Inflammatory macrophage treated with lipopolysaccharide for 1 hour (primary cell): ENCODE results near the gene UBA6.
A peak's percentile ranks its signal among the peaks of the same experiment; 100 is the strongest.
"Not testable (repeated sequence)": the region's sequence is repeated elsewhere in the genome, so short reads cannot be mapped to it uniquely, and the experiment has no call there.

Source experiments
- DNase-seq, 2 donors: peaks; one replicate each; pipeline ENCODE4 v3.0.0-alpha.2; 2020 to 2022

The UBA6 gene

GRCh38 chr4:67713529-67714247, 12.7 kb upstream of the UBA6 start:
- DNase-seq, result no peak

- DNase-seq, result no peak
Measured at GRCh38 chr4:67712650-67713528, 11.9 kb upstream of the UBA6 start.

DNA sequence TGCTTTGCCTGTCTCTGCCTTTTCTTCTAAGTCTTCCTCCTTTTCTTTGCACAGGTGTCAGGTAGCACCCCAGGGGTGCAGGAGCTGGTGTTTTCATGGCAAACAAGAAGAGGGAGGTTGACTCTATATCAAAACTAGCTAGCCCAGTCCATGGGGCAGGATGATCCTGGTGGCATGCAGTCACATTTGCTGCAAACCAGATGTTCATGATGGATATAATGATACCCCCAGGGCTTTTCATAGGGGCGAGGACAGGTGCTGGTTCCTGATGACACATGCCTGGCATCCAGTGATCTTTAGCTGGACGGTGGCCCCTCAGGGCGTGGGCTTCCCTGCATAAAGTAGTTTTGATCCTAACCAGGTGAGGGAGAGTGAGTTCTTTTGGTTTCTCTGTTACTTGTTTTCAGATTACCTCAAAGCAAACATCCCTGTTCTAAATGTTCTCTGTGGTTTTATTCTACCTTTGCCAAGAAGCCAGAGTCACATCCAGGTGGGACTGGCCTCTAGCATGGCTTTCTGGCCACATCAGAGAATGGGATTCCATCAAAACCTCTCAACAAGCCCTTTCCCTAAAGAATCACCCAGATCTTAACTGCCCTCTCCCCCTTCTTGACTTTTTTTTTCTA, 11.2 kb upstream of the UBA6 start:
- DNase-seq, result no peak

GRCh38 chr4:67706682-67707081, 5.7 kb upstream of the UBA6 start:
- not testable (repeated sequence) for DNase-seq

GRCh38 chr4:67704843-67705242, 3.9 kb upstream of the UBA6 start:
- no peak for DNase-seq

DNA sequence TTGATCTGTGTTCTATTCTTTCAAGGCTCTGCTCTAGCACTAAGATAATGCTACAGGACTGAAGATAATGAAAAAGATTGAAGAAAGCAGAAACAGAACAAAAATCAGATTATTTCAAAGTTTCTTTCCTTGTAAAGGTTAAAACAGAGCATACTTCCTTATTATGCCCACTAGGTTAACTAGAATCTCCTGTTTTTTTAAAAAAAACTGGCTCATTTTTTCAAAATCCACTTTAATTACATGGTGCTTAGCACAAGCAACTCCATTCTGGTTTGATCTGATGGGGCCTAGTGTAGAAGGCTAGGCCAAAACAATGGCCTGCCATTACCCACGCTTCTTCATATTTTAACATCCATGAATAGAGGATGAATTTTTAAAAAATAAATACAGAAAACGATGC, 1.2 kb upstream of the UBA6 start:
- DNase-seq, result no peak

GRCh38 chr4:67701517-67701850, 529 bp upstream of the UBA6 start:
- peak in 1 of 2 donors; percentile 15 for DNase-seq

GRCh38 chr4:67700116-67700737, 728 bp downstream of the UBA6 start:
- peak; percentile 41 to 53 for DNase-seq

DNA sequence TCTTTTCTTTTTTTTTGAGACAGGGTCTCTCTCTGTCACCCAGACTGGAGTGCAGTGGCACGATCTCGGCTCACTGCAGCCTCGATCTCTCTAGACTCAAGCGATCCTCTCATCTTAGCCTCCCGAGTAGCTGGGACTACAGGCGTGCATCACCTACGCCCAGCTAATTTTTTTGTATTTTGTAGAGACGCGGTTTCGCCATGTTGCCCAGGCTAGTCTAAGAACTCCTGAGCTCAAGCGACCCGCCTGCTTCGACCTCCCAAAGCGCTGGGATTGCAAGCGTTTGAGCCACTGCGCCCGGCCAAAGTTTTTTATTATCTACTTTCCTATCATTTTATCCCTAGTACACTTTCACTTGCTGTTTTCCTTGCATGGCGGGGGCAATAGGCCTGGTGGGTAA, 1.4 kb downstream of the UBA6 start:
- DNase-seq, result no peak

DNA sequence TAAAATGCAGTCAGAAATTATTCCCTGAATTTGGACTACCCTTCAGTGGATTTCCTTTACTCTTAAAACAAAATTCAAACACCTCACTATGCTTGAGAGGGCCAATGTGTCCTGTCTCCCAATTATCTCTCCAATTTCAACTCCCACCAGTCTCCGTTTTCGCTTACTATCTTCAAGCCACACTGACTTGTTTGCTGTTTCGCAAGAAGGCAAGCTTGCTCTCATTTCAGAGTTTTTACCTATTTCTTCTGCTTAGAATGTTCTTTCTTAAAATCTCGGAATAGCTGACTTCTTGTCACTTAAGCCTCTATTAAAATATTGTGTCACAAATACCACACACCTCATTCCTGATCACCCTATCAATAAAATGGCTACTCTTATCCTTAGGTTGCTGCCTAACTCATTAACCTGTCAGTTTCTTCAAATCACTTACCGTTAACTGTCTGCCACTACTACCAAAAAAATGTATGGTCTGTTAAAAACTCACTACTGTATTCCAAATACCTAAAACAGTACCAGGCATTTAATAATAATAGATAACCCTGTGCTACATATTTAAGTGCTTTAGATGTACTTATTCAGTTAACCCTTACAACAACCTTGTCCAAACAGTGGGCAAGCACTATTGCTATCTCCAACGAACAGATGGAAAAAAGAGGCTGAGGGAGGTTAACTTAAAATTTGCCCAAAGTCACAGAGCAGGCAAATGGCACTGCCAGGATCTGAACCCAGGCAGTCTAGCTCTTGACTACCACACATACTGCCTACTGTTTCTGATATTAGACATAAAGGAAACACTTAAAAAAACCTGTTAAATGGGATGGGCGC, 2.9 kb downstream of the UBA6 start:
- DNase-seq, result no peak

- DNase-seq, result no peak
Measured at GRCh38 chr4:67696061-67696460, 4.9 kb downstream of the UBA6 start.

GRCh38 chr4:67694662-67695061, 6.3 kb downstream of the UBA6 start:
- DNase-seq, result no peak

- DNase-seq, result peak; percentile 63 to 72
Measured at GRCh38 chr4:67691328-67691727, 9.6 kb downstream of the UBA6 start.

DNA sequence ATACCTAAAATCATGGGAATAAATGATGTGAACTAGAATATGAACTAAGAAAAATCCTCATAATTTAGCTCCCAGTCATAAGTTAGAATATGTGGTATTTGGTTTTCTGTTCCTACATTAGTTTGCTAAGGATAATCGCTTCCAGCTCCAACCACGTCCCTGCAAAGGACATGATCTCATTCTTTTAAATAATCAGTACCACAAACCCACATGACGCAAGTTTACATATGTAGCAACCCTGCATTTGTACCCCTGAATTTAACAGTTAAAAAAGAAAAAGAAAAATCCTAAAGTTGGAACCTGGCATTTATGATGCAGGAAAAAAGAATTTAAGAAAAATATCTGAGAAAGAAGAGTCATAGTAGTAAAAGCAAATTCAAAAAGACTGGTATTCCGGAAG, 13.3 kb downstream of the UBA6 start:
- no peak for DNase-seq

DNA sequence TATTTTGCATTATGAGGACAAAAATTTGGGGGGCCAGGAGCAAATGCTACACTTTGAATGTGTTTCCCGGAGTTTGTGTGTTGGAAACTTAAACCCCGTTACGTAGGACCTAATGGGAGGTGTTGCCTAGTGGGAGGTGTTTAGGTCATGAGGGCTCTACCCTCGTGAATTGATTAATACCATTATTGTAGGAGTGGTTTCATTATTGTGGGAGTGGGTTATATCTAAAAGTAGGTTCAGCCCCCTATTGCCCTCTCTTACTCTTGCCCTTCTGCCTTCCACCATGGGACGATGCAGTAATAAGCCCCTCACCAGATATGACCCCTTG, 15.5 kb downstream of the UBA6 start:
- DNase-seq, result no peak

DNA sequence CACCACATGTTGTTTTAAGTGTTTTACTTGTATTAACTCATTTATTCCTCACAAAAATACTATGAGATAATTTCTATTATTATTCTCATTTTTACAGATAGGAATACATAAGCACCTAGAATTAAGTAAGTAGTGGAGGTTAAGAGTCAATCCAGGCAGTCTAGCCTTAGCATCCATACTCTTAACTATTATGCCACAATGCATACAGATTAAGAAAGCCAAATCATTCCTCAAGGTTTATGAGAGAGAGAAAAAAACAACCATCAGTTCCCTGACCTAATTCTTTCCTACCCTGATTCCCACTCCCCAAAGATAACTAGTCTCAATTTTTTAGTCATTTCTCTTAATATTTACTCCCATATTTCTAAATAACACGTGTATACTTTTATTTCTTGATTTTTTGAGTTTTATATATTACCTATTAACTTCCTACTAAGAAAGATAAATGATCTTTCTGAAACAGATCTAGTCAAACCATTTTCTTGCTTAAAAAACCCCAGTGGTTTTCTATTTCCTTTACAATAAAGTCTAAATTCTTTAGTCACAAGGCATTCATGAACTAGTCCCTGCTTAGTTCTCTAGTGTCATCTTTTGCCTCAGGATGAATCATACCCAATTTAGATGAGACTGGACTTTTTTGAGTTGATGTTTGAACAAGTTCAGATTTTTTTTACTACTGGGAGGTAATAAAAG, 16.0 kb downstream of the UBA6 start:
- no peak for DNase-seq

DNA sequence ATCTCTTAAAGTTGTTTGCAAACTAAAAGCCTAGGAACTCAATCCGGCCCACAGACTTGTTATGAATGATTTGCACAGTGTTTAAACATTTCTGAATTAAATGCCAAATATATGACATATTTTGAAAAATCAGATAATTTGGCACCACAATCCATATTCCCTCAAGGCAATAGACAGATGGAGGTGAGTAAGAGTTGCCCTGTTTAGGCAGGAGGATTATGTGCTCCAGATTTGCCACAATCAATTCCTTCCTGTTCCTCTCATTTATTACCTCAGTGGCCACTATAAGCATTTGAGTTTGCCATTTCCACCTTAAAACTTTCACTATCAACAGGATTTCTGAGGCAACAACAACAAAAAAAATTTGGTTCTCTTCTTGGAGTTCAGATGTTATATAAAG, 18.7 kb downstream of the UBA6 start:
- no peak for DNase-seq

DNA sequence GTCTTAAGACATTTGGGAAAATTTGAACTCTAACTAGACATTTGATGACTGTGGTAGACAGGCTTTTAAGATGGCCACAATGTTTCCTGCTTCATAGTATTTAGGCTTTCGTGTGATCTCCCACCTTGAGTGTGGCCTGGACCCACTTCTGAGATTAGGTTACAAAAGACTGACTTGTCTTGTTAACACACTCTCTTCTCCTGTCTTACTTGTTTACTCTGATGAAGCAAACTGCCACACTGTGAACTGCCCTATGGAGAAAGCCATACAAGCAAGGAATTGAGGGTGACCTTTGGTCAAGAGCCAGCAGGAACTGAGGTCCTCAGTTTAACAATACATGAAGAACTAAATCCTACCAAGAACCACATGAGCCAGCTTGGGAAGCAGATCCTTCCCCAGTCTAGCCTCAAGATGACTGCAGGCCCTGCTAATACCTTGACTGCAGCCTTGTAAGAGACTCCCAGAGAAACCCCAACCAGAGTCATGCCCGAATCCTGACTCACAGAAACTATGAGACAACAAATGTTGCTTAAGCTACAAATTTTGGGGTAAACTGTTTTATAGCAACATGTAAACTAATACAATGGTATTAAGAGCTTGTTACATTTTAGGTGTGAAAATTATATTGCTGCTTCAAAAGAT, 20.3 kb downstream of the UBA6 start:
- peak; percentile 19 to 24 for DNase-seq

DNA sequence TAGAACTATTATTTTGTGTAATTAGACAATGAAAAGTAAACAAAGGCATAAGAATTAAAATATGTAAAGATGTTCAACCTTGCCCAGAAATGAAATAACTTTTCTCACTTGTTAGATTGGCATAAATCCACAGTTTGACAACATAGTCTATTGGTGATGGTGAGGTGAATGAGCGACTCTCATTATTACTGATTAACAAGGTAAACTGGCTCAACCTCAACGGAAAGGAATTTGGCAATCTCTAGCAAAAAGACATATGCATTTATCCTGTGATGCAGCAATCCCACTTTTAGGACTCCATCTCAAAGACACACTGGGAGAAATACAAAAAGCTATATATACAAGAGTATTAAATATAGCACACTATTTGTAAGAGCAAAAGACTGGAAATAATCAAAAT, 22.3 kb downstream of the UBA6 start:
- no peak for DNase-seq

GRCh38 chr4:67674098-67674497, 26.9 kb downstream of the UBA6 start:
- no peak for DNase-seq

DNA sequence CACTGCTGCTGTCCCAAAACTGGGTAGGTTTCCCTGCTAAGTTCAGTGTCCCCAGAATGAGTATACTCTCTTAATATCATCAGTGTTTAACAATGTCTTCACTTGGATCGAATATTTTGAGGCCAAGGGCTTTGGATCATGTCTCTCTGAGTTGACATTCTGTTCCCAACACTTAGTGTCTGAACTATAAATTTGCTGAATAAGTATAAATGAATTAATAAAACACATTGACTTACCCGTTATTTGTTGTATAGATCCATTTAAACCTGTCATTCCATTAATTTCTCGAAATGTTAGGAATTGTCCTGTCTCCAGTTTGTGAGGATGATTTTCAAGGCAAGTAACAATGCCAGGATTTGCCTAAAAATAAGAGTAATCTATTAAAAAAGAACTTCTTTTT, 32.6 kb downstream of the UBA6 start:
- no peak for DNase-seq

- no peak for DNase-seq
Measured at GRCh38 chr4:67660418-67660817, 40.5 kb downstream of the UBA6 start.
